Measurements from ENCODE around the gene ARFGAP1.
"Not testable (repeated sequence)": the region's sequence is repeated elsewhere in the genome, so short reads cannot be mapped to it uniquely, and the experiment has no call there.

The ARFGAP1 gene

DNA sequence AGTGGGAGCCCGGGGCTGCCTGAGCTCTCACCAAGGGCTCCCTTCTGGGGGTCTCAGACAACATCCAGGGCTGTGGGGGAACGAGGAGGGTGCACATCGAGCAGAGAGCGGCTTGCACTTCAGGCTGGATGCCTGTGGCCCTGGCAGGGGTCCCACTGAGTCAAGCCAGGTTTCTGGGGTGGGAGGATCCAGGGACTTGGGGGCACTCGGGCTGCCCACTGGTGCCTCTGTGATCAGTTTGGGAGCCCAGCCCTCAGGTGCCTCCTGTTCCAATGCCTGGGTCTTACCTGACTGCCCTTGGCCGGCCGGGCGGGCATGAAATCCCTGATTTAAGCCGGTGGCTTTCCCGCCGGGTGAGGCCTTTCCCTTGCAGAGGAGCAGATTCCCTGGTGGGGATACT is 20.8 kb downstream of the ARFGAP1 start:
- DNase-seq: no peak

- DNase-seq: no peak
These were observed 21.4 kb downstream of the ARFGAP1 start for GRCh38 chr20:63293871-63294535.

GRCh38 chr20:63294536-63294900 is 21.9 kb downstream of the ARFGAP1 start:
- DNase-seq: no peak

DNA sequence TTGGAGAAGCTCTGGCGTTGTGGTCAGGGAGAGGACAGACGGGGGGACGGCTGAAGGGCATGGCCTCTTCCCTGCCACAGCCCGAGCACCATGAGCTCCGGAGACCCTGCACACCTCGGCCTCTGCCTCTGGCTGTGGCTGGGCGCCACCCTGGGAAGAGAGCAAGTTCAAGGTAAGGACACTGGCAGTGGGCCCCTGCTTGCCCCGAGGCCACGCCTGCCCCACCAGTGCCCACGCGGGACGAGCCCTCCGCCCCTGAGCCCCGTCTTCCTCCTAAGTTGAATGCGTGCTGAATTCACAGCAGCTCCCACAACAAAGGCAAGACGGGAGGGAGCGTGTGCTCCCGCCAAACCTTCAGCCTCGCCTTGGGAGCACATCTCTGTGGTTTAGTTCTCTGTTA is 22.4 kb downstream of the ARFGAP1 start:
- DNase-seq: no peak

- no peak for DNase-seq
These were observed 22.8 kb downstream of the ARFGAP1 start for GRCh38 chr20:63295422-63295821.

- DNase-seq: no peak
These were observed 23.2 kb downstream of the ARFGAP1 start for GRCh38 chr20:63295846-63296245.

DNA sequence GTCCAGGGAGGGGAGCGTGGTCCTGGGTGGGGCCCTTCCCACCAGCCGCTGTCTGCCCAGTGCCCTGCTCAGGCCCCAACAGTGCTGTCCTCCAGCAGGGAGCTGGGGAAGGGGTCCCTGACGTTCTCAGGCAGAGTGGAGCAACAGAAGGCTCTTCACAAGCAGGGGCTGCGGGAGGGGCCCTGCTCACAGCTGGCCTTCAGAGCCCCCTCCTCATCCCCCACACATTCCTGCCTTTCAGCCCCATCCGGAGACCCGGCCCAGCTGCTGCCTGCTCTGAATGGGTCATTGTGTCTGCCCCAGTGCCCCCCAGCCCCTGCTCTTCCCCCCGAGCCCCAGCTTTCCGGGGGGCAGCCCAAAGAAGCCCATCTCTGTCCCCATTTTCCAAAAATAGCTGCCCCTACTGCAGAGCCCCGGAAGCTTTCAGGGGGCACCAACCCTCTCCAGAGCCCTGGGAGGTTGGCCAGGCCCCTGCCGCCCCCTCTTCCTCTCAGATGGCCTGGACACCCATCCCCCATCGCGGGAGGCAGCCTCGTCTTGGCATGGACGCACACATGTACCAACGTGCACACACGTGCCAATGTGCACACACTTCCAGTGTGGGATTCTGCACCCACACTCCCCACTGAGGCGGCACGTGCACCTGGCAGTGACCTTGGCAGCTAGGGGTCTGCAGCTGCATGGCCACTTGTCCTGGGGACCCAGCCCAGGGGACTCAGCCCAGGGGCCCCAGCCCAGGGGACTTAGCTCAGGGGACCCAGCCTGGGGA is 24.1 kb downstream of the ARFGAP1 start:
- no peak for DNase-seq

DNA sequence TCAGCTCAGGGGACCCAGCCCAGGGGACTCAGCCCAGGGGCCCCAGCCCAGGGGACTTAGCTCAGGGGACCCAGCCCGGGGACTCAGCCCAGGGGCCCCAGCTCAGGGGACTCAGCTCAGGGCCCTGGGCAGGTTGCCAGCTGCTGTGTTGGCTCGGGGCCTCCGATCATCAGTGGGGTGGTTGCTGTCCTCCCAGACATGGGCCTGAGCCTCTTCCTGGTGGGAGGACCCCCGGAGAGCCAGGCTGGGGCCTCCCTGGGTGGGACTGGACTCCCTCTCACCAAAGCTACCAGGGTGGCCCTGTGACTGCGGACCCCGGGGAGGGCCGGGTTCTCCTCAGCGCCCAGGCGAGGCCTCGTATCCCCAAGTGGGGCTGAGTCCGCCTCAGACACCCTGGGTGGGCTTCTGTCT is 24.8 kb downstream of the ARFGAP1 start:
- DNase-seq: no peak

DNA sequence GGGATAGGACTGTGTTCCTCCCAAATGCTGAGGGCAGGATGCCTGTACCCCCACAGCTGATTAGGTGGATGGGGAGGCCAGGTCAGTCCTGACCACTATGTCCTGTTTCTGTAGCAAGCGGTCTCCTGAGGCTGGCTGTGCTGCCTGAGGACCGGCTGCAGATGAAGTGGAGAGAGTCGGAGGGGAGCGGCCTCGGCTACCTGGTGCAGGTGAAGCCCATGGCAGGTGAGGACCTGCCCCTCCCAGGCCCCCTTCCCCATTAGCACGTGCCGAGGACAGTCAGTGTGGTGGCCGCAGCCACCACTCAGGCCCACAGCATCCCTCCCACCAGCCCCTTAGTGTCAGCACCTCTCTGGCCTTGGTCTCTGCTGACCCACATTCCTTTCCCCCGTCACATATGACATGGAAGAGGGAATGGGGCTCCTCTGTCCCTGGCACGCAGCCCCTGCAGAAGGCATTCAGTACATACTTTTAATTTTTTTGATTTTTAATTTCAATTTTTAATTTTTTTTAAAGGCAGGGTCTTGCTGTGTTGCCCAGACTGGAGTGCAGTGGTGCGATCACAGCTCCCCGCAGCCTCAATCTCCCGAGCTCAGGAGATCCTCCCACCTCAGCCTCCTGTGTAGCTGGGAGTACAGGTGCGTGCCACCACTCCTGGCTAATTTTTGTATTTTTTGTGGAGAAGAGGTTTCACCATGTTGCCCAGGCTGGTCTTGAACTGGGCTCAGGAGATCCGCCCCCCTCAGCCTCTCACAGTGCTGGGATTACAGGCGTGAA is 25.4 kb downstream of the ARFGAP1 start:
- DNase-seq: no peak

DNA sequence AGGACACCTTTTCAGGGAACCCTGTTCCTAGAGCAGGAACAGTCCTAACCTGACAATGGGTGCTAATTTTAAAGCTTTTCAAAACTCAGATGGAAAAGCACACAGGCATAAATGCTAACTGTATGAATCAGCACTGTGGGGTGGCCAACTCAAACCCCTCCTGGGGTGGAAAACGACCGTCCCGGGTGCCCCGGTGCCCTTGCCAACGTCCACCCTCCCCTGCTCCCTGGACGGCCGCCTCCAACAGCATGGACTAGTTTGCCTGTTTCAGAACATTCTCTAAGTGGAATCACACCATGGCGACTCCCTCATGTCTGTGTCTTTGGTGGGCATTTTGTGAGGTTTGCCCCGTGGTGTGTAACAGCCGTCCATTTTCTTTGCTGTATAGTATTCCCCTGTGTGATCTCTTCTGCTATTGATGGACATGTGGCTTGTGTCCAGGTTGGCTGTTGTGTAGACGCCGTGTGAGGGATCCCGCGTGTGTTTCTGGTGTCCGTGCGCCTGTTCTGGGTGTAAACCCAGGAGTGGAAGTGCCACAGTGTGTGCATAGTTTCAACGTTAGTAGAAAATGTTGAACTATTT is 26.2 kb downstream of the ARFGAP1 start:
- DNase-seq: no peak

DNA sequence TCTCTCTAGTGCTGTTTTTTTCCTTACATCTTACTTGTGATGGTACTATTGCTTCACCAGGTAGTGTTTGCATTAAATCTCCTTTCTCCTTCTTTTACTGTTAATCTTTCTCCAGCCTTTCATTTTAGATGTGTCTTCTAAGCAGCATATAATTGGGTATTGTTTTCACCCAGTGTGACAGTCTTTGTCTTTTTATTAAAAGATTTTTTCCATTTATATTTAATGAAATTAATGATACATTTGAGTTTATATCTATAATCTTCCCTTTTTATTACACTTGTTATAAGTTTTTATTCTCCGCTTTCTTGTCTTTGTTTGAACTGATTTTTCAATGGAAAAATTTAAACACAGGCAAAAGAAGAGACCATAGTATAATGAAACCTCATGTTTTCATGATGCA is 29.1 kb downstream of the ARFGAP1 start:
- no peak for DNase-seq

DNA sequence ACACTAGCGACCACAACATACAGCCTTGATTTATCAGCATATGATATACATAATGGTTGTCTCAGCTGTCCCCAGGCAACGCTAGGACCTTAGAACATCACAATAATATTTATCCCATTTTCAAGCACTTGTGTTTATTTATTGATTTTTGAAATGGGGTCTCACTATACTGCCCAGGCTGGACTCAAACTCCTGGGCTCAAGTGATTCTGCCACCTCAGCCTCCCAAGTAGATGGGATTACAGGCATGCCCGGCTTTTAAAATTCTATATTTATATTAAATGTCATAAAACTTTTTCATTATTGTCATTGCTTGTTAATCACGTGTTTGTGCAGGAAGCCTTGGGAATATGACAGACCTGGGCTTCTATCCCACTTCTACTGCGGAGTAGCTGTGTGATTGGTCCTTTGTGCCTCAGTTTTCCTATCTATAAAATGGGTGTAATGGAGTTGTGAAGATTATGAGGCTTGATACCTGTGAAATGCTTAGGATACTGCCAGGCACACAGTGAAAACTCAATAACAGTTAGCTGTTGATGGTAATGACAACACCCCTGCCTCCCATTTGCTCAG is 30.6 kb downstream of the ARFGAP1 start:
- no peak for DNase-seq

GRCh38 chr20:63305393-63305792 is 32.8 kb downstream of the ARFGAP1 start:
- DNase-seq: no peak

DNA sequence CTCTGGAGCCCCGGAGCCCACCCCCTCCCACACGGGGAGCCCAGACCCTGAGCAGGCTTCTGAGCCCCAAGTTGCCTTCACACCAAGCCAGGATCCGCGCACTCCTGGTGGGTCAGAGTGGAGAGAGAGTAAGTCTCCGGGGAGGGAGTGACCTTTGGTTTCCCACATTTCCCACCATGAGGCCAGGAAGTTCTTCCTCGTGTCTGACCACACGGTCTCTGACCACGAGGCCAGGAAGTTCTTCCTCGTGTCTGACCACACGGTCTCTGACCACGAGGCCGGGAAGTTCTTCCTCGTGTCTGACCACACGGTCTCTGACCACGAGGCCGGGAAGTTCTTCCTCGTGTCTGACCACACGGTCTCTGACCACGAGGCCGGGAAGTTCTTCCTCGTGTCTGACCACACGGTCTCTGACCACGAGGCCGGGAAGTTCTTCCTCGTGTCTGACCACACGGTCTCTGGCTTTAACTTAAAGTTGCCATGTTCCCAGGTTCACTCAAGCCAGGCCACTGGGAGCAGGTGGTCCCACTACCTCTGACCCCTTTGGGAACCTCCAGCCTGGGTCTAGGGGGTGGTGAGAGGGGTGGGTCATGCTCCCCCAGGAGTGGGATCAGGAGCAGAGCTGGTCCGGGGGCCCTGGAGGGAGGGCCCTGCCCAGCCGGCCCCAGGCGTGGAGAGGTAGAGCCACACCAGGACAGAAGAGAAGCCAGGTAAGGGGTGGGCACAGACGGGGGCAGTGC is 33.5 kb downstream of the ARFGAP1 start:
- DNase-seq: not testable (repeated sequence)

DNA sequence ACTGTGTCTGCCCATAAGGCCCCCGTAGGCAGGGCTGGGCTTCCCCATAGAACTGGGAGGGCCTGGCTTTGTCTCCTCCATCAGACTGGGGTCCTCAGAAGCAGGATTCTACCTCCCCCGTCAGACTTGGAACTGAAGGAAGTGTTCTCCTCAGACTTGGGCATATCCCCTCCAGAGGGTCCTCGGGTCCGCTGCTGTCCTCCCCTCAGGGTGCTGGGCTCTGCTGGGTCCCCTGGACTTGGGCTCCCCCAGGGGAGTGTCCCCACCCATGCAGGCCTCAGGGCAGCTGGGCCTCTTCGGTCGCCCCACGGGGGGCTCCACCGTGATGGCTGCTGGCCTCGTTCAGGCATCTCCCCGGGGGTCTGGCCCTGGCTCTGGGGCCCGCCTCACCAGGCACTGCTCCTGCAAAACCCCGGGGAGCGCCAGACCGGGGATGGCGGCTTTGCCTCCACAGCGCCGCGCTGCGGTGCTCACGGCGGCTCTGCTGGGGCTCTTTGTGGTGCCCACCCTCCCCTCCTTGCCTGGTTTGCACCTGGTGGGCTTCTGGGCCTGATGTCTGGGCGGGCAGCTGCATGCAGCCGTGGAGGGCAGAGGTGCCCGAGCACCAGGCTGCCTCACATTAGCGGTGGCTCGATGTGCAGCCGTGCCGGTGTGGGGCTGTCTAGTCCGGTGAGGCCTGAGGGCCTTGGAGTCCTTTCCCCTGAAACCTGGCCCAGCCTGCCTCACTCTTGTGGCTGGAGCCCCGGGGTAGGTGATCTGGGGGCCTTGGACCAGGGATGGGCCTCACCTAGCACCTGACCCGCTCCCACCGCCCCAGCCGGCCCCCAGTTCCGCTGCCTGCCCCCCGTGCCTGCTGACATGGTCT is 34.3 kb downstream of the ARFGAP1 start:
- DNase-seq: no peak

DNA sequence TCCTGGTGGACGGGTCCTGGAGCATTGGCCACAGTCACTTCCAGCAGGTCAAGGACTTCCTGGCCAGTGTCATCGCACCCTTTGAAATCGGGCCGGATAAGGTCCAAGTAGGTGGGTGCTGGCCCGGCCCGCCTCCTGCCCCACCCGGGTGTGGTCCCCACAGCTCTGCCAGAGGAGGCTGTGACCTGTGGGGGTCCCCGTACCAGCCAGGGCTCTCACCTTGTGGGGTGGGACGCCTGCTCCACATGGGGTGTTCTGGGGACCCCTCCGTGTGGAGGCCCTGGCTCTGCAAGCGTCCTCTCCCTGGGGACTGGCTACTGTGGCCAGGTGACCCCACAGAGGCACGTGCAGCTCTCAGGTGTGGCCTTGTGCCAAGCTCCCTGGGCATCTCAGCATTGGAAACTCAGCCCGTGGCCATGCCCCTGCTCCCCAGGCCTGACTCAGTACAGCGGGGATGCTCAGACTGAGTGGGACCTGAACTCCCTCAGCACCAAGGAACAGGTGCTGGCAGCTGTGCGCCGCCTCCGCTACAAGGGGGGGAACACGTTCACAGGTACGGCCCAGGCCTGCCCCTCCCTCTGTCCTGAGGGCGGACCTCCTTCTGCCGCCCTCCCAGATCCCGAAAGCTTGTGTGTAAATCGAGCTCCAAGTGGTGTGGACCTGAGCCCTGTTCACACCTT is 35.1 kb downstream of the ARFGAP1 start:
- DNase-seq: no peak

- DNase-seq: no peak
These were observed 35.8 kb downstream of the ARFGAP1 start for GRCh38 chr20:63308218-63308911.

GRCh38 chr20:63309261-63310071 is 36.9 kb downstream of the ARFGAP1 start:
- no peak for DNase-seq

GRCh38 chr20:63310265-63310991 is 37.8 kb downstream of the ARFGAP1 start:
- no peak for DNase-seq
